Breast epithelium (tissue), 3 donors: ENCODE data around the gene RAB9A.

ENCODE experiments used
- CTCF ChIP-seq, 3 donors: fragments of 450-650 bp; IDR thresholded peaks; one replicate each; pipeline ENCODE4 v1.5.1; 2016 to 2017; ENCODE audit warnings: antibody characterized with exemption in 3 of 3, mild to moderate bottlenecking in 3 of 3, moderate library complexity in 3 of 3
- POLR2A ChIP-seq: fragments of 450-650 bp; IDR thresholded peaks from one replicate; pipeline ENCODE4 v1.6.1; 2016; ENCODE audit warnings: antibody characterized with exemption, mild to moderate bottlenecking, moderate library complexity
- POLR2AphosphoS5 ChIP-seq, 3 donors: sonication (generic); formaldehyde crosslinking; IDR thresholded peaks; one replicate each; pipeline ENCODE4 v1.6.1; 2017; ENCODE audit warnings: antibody characterized with exemption in 3 of 3

- TF ChIP-seq CTCF (IDR thresholded peaks at IDR 0.05) (no peak), POLR2A (no peak), POLR2AphosphoS5 (IDR thresholded peaks at IDR 0.05) (no peak)
Observed at GRCh38 chrX:13750812-13751211, 61.9 kb downstream of the RAB9A start.
